CD14-positive monocyte (primary cell): Measurements from ENCODE around the gene SERP2. TPM values are rescaled to one million over a fixed set of nuclear protein-coding genes. Genes with fewer than 3 reads are reported as not detected.
A peak's percentile ranks its signal among the peaks of the same experiment; 100 is the strongest.

Source experiments
- DNase-seq, 3 donors: peaks; one replicate each; pipeline ENCODE4 v3.0.0-alpha.2; 2011 to 2022
- H2AFZ ChIP-seq: 2 replicates; pipeline ENCODE4 v1.6.0; 2012; ENCODE audit warnings: mild to moderate bottlenecking, low read depth, low read length, inconsistent platforms; ENCODE audit not compliant: insufficient read depth, poor library complexity, severe bottlenecking
- H3K27ac ChIP-seq, 2 donors: 1 replicate in 1 of 2; 2 replicates in 1 of 2; pipeline ENCODE4 v1.5.1; 2012 to 2013; ENCODE audit warnings: low read length in 2 of 2, control low read depth in 1 of 2, inconsistent platforms in 1 of 2, low read depth in 1 of 2, mild to moderate bottlenecking in 1 of 2
- H3K27me3 ChIP-seq, 2 donors: one replicate each; pipeline versions ENCODE4 v1.6.0 to v1.6.1; 2011 to 2013; ENCODE audit warnings: low read length in 2 of 2; ENCODE audit not compliant: control insufficient read depth in 2 of 2, insufficient read depth in 2 of 2
- H3K36me3 ChIP-seq, 2 donors: replicated peaks in 1 of 2; 1 replicate in 1 of 2; 2 replicates in 1 of 2; pipeline versions ENCODE4 v1.5.1 to v1.6.1; 2012 to 2013; ENCODE audit warnings: low read length in 2 of 2, control low read depth in 1 of 2, inconsistent platforms in 1 of 2, mild to moderate bottlenecking in 1 of 2; ENCODE audit not compliant: insufficient read depth in 2 of 2, control insufficient read depth in 1 of 2
- H3K4me1 ChIP-seq, 2 donors: 1 replicate in 1 of 2; 2 replicates in 1 of 2; pipeline versions ENCODE4 v1.5.1 to v1.6.1; 2012 to 2013; ENCODE audit warnings: low read length in 2 of 2, control low read depth in 1 of 2, inconsistent platforms in 1 of 2, mild to moderate bottlenecking in 1 of 2, moderate library complexity in 1 of 2; ENCODE audit not compliant: insufficient read depth in 2 of 2, control insufficient read depth in 1 of 2
- H3K4me2 ChIP-seq: replicated peaks from 2 replicates; pipeline ENCODE3; 2012; ENCODE audit warnings: low read length, moderate library complexity, mild to moderate bottlenecking; ENCODE audit not compliant: poor library complexity, severe bottlenecking; ENCODE audit errors: extremely low read depth
- H3K4me3 ChIP-seq, 3 experiments: fragments of 200-600 bp in 1 of 3; sonication (generic) in 1 of 3; replicated peaks in 1 of 3; 1 replicate in 2 of 3; 2 replicates in 1 of 3; pipeline ENCODE4 v1.5.1; 2011 to 2013; ENCODE audit warnings: low read length in 3 of 3, mild to moderate bottlenecking in 3 of 3, control low read depth in 2 of 3, low read depth in 2 of 3, inconsistent platforms in 1 of 3, moderate library complexity in 1 of 3
- H3K79me2 ChIP-seq: 2 replicates; pipeline ENCODE4 v1.6.0; 2012; ENCODE audit warnings: mild to moderate bottlenecking, control low read depth, inconsistent platforms, low read length, moderate library complexity; ENCODE audit not compliant: insufficient read depth
- H3K9ac ChIP-seq: 2 replicates; pipeline ENCODE4 v1.6.0; 2017; ENCODE audit warnings: low read length, mild to moderate bottlenecking; ENCODE audit not compliant: insufficient read depth, poor library complexity, severe bottlenecking
- H3K9me3 ChIP-seq, 2 donors: replicated peaks in 1 of 2; 1 replicate in 1 of 2; 2 replicates in 1 of 2; pipeline versions ENCODE4 v1.5.1 to v1.6.1; 2012 to 2013; ENCODE audit warnings: low read length in 2 of 2, control low read depth in 1 of 2; ENCODE audit not compliant: control insufficient read depth in 1 of 2, insufficient read depth in 1 of 2
- H4K20me1 ChIP-seq: 2 replicates; pipeline ENCODE4 v1.6.0; 2012; ENCODE audit warnings: mild to moderate bottlenecking, low read length, control low read depth, moderate library complexity; ENCODE audit not compliant: insufficient read depth
- H3K27ac Mint-ChIP-seq, 7 donors: one replicate each; pipeline ENCODE4 v1.8.0; 2020; ENCODE audit warnings: mild to moderate bottlenecking in 7 of 7, mixed read lengths in 7 of 7, moderate library complexity in 6 of 7, inconsistent platforms in 2 of 7
- H3K27me3 Mint-ChIP-seq, 3 donors: one replicate each; pipeline ENCODE4 v1.8.0; 2021 to 2022; ENCODE audit warnings: low read depth in 3 of 3, mild to moderate bottlenecking in 3 of 3, mixed read lengths in 3 of 3, moderate library complexity in 3 of 3, inconsistent platforms in 1 of 3
- H3K36me3 Mint-ChIP-seq, 2 donors: one replicate each; pipeline ENCODE4 v1.8.0; 2020; ENCODE audit warnings: mixed read lengths in 2 of 2, inconsistent platforms in 1 of 2, mild to moderate bottlenecking in 1 of 2
- H3K4me1 Mint-ChIP-seq: one replicate; pipeline ENCODE4 v1.8.0; 2020; ENCODE audit warnings: mild to moderate bottlenecking, mixed read lengths
- H3K4me3 Mint-ChIP-seq, 2 donors: one replicate each; pipeline ENCODE4 v1.8.0; 2020; ENCODE audit warnings: mild to moderate bottlenecking in 2 of 2, mixed read lengths in 2 of 2, moderate library complexity in 1 of 2
- H3K9me3 Mint-ChIP-seq, 7 donors: one replicate each; pipeline ENCODE4 v1.8.0; 2020 to 2022; ENCODE audit warnings: mixed read lengths in 7 of 7, mild to moderate bottlenecking in 6 of 7, moderate library complexity in 6 of 7, inconsistent platforms in 2 of 7
- WGBS: methylation state at CpG from one replicate; pipeline ENCODE4 v1.1.5; 2013; ENCODE audit warnings: missing lambda C conversion rate; ENCODE audit not compliant: insufficient coverage; 5-methylcytosine and 5-hydroxymethylcytosine counted together
- intact Hi-C, 2 donors: fragments of 100-400 bp; cut with micrococcal nuclease; formaldehyde crosslinking; loops; one replicate each; pipeline versions ENCODE4 v1.15.0 to v1.15.1; 2023
- polyA plus RNA-seq, 3 donors: library from polyadenylated mRNA; depleted of rRNA in 1 of 3; unstranded in 2 of 3; stranded (reverse) in 1 of 3; fragments of 300-500 nt in 2 of 3; fragments of >200 nt in 1 of 3; fragmentation: Illumina TruSeq in 2 of 3; gene quantifications; 1 replicate in 2 of 3; 2 replicates in 1 of 3; pipeline ENCODE4 v1.2.3, GENCODE V29; 2012 to 2021
- TF ChIP-seq, protein P1 (sequence below): fragments of 200-600 bp; IDR thresholded peaks from one replicate; pipeline ENCODE4 v1.8.0; 2022; ENCODE audit warnings: antibody characterized with exemption, mild to moderate bottlenecking

SERP2 gene
- polyA plus RNA-seq, 3 donors: not detected

DNA sequence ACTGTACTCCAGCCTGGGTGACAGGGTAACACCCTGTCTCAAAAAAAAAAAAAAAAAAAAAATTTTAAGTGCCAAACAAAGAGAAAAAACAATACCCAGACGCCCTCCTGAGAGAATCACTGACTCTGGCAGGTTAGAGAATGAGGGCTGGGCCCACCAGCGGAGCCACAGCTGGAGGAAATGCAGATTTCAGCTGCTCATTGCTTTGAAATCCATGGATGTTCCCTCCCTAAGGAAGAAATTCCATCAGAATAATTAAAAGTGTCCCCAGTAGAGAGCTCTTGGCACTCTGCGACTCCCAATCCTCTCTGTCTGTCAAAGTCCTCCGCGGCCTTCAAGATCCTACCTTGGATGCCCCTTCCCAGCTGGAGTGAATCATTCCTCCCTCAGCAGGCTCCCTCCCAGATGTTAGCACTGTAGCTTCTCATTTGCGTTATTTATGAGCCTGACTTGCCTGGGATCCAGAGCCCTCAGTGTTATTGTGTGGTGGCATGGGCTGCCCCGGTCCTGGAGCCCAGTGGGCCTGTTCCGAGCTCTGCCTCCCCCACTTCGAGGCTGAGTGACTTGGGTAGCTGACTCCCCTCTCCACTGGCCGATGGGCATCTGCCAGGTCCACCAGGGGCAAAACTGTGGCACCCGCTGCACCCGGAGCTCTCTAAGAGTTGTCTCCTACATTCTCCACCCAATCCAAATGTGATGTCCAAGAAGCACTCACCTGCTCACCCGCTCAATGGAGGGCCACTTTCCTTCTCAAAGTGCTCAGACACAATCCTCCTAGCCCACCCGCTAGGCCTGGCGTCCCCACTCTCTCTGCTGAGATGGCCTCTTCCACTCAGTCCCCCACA, 47.0 kb downstream of the SERP2 start:
- intact Hi-C loops: no loop called here
- DNase-seq: no peak
- no peaks in the 10 kb centered on the region for H4K20me1 ChIP-seq

DNA sequence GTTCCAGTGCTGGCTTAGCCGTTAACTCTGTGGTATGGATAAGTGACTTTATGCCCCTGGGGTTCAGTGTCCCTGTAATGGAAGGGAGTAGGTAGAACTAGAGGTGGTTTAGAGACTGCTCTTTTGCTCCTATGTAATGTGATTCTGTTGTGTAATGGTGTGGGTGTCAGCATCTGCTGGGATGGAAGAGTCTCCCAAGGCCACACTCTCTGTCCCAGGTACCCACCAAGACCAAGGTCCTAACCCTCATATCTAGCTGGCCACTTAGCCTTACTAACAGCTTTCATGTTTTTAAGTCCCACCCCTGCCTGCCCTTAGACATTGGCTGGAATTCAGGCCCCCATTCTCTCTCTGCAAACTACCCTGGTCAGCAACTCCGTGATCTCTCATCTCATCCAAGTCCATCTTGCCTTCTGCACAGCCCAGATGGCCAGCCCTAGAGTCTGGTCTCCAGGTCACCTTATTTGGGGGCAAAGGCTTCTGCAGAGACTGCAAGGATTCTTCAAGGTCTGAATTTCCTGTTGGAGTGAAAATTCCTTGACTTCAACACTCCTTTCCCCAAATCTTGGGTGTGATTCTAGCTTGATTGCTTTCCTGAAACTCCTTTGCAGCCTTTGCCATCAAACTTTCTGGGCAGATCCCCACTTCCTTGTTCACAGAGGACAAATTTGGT, 48.4 kb downstream of the SERP2 start:
- intact Hi-C loops: no loop called here
- H3K27me3 Mint-ChIP-seq: peaks cover 0 to 4% (median 3%) of the 10 kb centered on the region in 3 donors
- no peaks in the 10 kb centered on the region for H3K36me3 Mint-ChIP-seq
- H3K4me3 ChIP-seq: no peak overlapping the region
- H3K9me3 ChIP-seq: no peaks in the 10 kb centered on the region
- H4K20me1 ChIP-seq: no peaks in the 10 kb centered on the region
- no peak overlapping the region for H3K9ac ChIP-seq
- DNase-seq: no peak
- no peaks in the 10 kb centered on the region for H3K4me1 ChIP-seq
- 100% methylated on average over 1 of the region's 2 CpGs for WGBS
- H2AFZ ChIP-seq: no peak overlapping the region
- no peak overlapping the region for H3K4me2 ChIP-seq
- TF ChIP-seq, protein P1, sequence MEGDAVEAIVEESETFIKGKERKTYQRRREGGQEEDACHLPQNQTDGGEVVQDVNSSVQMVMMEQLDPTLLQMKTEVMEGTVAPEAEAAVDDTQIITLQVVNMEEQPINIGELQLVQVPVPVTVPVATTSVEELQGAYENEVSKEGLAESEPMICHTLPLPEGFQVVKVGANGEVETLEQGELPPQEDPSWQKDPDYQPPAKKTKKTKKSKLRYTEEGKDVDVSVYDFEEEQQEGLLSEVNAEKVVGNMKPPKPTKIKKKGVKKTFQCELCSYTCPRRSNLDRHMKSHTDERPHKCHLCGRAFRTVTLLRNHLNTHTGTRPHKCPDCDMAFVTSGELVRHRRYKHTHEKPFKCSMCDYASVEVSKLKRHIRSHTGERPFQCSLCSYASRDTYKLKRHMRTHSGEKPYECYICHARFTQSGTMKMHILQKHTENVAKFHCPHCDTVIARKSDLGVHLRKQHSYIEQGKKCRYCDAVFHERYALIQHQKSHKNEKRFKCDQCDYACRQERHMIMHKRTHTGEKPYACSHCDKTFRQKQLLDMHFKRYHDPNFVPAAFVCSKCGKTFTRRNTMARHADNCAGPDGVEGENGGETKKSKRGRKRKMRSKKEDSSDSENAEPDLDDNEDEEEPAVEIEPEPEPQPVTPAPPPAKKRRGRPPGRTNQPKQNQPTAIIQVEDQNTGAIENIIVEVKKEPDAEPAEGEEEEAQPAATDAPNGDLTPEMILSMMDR: no peak
- H3K27ac Mint-ChIP-seq: no peak overlapping the region
- H3K27ac ChIP-seq: no peak overlapping the region
- peaks cover 7% of the 10 kb centered on the region for H3K4me1 Mint-ChIP-seq
- no peaks in the 10 kb centered on the region for H3K36me3 ChIP-seq
- no peaks in the 10 kb centered on the region for H3K79me2 ChIP-seq
- H3K27me3 ChIP-seq: no peaks in the 10 kb centered on the region
- peaks cover 0 to 2% (median 0%) of the 10 kb centered on the region in 7 donors for H3K9me3 Mint-ChIP-seq
- H3K4me3 Mint-ChIP-seq: no peak overlapping the region

More for the DNA sequence above, 47.0 kb downstream of the SERP2 start:
- Histone ChIP-seq H3K9ac (no peak overlapping the region), H3K27ac (no peak overlapping the region), H3K4me3 (no peak overlapping the region), H3K27me3 (no peaks in the 10 kb centered on the region), H2AFZ (no peak overlapping the region), H3K79me2 (no peaks in the 10 kb centered on the region), H3K4me2 (no peak overlapping the region), H3K9me3 (no peaks in the 10 kb centered on the region), H3K36me3 (no peaks in the 10 kb centered on the region), H3K4me1 (peaks cover 9 to 11% of the 10 kb centered on the region in 2 donors)
- WGBS: 89% methylated on average over 12 of the region's 15 CpGs
- Mint-ChIP-seq H3K4me3 (peak overlapping the region in 1 of 2 donors; percentile 18), H3K36me3 (no peaks in the 10 kb centered on the region), H3K9me3 (peaks cover 0 to 6% (median 2%) of the 10 kb centered on the region in 7 donors), H3K4me1 (peaks cover 18% of the 10 kb centered on the region), H3K27me3 (peaks cover 2 to 4% (median 3%) of the 10 kb centered on the region in 3 donors), H3K27ac (no peak overlapping the region)
- TF ChIP-seq, protein P1: no peak
